LNCAP (cell line): ENCODE data around the gene CSGALNACT2.

Source experiments
- TF ChIP-seq, protein P1 (sequence below): fragments of 450-650 bp; IDR thresholded peaks from 2 replicates; pipeline ENCODE4 v1.5.1; 2017; ENCODE audit warnings: mild to moderate bottlenecking

The CSGALNACT2 gene

GRCh38 chr10:43109671-43110249 lies 28.5 kb upstream of the CSGALNACT2 start:
- TF ChIP-seq, protein P1, sequence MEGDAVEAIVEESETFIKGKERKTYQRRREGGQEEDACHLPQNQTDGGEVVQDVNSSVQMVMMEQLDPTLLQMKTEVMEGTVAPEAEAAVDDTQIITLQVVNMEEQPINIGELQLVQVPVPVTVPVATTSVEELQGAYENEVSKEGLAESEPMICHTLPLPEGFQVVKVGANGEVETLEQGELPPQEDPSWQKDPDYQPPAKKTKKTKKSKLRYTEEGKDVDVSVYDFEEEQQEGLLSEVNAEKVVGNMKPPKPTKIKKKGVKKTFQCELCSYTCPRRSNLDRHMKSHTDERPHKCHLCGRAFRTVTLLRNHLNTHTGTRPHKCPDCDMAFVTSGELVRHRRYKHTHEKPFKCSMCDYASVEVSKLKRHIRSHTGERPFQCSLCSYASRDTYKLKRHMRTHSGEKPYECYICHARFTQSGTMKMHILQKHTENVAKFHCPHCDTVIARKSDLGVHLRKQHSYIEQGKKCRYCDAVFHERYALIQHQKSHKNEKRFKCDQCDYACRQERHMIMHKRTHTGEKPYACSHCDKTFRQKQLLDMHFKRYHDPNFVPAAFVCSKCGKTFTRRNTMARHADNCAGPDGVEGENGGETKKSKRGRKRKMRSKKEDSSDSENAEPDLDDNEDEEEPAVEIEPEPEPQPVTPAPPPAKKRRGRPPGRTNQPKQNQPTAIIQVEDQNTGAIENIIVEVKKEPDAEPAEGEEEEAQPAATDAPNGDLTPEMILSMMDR = no peak

- TF ChIP-seq, protein P1 = no peak
Measured at GRCh38 chr10:43110338-43111071, 27.7 kb upstream of the CSGALNACT2 start.

DNA sequence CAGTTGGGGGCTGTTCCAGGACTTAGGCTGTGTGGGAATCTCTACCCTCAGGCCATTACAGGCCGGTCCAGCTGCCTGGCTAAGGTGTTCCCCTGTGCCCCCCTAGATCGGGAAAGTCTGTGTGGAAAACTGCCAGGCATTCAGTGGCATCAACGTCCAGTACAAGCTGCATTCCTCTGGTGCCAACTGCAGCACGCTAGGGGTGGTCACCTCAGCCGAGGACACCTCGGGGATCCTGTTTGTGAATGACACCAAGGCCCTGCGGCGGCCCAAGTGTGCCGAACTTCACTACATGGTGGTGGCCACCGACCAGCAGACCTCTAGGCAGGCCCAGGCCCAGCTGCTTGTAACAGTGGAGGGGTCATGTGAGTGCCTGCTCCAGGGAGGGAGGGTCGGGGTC lies 27.1 kb upstream of the CSGALNACT2 start:
- TF ChIP-seq, protein P1 = no peak

DNA sequence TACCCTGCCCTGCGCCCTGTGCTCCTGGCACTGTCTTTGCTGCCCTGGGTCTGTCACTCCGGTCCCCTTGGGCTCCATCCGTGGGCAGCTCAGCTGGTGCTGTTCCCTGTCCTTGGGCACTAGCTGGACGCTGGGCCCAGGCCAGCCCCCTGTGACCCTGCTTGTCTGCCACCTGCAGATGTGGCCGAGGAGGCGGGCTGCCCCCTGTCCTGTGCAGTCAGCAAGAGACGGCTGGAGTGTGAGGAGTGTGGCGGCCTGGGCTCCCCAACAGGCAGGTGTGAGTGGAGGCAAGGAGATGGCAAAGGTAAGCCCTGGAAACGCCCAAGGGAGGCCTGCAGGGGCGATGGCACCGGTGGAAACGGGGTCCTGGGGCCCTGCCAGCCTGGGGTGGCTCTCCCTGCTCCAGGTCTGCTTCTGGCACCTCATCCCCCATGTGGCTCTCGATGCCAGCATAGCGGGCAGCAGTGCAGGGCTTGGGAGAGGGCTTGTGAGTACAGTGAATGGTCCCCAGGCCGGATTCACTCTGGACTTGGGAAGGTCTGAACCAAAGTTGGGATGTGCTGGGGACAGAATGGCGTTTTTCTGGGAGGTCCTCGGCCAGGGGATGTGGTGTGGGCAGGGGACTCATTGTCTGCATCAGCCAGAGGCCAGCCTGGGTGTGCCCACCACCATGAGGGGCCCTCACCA lies 26.2 kb upstream of the CSGALNACT2 start:
- TF ChIP-seq, protein P1 = no peak

GRCh38 chr10:43112608-43112961 lies 25.7 kb upstream of the CSGALNACT2 start:
- TF ChIP-seq, protein P1 = no peak

- TF ChIP-seq, protein P1 = no peak
Measured at GRCh38 chr10:43113201-43114087, 24.8 kb upstream of the CSGALNACT2 start.

DNA sequence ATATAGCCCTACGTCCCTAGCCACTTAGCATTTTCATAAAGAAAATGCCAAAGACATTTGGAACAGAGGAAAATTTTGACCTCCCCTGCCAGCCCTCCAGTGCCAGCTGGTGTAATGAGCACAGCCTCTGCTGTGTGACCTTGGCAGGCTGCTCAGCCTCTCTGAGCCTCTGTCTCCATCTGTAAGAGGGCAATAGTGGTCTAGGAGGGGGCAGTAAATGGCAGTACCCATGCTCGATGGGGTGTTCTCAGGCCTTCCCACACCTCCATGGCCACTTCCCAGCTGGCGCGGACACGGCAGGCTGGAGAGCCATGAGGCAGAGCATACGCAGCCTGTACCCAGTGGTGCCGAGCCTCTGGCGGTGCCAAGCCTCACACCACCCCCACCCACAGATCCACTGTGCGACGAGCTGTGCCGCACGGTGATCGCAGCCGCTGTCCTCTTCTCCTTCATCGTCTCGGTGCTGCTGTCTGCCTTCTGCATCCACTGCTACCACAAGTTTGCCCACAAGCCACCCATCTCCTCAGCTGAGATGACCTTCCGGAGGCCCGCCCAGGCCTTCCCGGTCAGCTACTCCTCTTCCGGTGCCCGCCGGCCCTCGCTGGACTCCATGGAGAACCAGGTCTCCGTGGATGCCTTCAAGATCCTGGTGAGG lies 24.0 kb upstream of the CSGALNACT2 start:
- TF ChIP-seq, protein P1 = no peak
